OCI-LY3 (cell line): ENCODE measurements around the gene FYN.

Experiments used
- EZH2phosphoT487 ChIP-seq: fragments of 200-600 bp; shearing (Covaris generic); IDR thresholded peaks from 2 replicates; pipeline ENCODE4 v1.6.1; 2018; ENCODE audit warnings: antibody characterized with exemption, mixed run types, low read depth
- TF ChIP-seq, protein P1 (sequence below): fragments of 200-600, 300-600 bp; sonication (generic); IDR thresholded peaks from 2 replicates; pipeline ENCODE4 v1.5.1; 2014; ENCODE audit warnings: antibody characterized with exemption, low read length, low read depth

DNA sequence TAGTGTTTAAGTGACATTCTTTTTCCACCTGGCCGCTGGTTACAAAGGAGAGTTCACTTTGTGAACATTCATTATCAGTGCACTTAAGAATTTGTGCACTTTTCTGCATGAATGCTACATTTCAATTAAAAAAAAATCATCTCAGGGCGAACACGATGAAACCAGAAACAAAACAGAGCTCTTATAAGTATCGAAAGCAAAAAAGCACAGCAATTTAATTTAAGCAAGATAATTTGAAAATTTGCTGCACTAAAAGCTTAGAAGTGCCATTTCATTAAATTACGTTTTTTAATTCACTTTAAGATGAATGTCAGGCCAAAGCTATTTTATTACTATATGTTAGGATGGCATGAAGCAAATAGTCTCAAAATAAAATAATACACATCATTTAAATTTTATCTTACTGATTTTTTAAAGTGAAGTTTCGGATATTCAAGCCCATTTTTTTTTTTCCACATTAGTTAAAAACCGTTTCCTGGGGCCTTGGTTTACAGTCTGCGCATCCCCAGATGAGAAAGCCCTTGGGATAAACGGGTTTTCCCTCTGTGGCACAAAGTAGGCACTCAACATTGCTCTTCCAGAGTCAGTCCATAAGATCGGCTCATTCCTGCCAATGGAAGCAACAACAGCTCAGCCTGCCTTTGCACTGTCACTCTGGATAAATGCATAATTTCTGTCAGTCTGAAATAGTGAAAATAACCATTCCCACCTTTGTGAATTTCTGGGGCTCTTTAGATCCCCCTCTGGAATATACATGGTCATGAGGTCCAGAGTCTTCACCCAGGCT, 80.1 kb downstream of the FYN start:
- TF ChIP-seq, protein P1, sequence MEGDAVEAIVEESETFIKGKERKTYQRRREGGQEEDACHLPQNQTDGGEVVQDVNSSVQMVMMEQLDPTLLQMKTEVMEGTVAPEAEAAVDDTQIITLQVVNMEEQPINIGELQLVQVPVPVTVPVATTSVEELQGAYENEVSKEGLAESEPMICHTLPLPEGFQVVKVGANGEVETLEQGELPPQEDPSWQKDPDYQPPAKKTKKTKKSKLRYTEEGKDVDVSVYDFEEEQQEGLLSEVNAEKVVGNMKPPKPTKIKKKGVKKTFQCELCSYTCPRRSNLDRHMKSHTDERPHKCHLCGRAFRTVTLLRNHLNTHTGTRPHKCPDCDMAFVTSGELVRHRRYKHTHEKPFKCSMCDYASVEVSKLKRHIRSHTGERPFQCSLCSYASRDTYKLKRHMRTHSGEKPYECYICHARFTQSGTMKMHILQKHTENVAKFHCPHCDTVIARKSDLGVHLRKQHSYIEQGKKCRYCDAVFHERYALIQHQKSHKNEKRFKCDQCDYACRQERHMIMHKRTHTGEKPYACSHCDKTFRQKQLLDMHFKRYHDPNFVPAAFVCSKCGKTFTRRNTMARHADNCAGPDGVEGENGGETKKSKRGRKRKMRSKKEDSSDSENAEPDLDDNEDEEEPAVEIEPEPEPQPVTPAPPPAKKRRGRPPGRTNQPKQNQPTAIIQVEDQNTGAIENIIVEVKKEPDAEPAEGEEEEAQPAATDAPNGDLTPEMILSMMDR: no peak
- TF ChIP-seq EZH2phosphoT487: no peak
